ENCODE results near the gene C17orf67.

Gene C17orf67

GRCh38 chr17:56810891-56811775, 22.6 kb downstream of the C17orf67 start:
- H3K4me2 ChIP-seq (ENCODE audit: low read depth, low read length, poor library complexity, severe bottlenecking): no peak overlapping the region
- H3K27me3 ChIP-seq (ENCODE audit: low read length): no peaks in the 10 kb centered on the region
- no peaks in the 10 kb centered on the region for H3K9me3 ChIP-seq (ENCODE audit: insufficient read depth, low read length)
- H3K36me3 ChIP-seq (ENCODE audit: low read length): no peaks in the 10 kb centered on the region
- H3K9ac ChIP-seq (ENCODE audit: low read length): no peak overlapping the region
- no peak overlapping the region for H3K4me3 ChIP-seq (ENCODE audit: insufficient read depth, low read length, poor library complexity, severe bottlenecking)
- TF ChIP-seq, protein P1, sequence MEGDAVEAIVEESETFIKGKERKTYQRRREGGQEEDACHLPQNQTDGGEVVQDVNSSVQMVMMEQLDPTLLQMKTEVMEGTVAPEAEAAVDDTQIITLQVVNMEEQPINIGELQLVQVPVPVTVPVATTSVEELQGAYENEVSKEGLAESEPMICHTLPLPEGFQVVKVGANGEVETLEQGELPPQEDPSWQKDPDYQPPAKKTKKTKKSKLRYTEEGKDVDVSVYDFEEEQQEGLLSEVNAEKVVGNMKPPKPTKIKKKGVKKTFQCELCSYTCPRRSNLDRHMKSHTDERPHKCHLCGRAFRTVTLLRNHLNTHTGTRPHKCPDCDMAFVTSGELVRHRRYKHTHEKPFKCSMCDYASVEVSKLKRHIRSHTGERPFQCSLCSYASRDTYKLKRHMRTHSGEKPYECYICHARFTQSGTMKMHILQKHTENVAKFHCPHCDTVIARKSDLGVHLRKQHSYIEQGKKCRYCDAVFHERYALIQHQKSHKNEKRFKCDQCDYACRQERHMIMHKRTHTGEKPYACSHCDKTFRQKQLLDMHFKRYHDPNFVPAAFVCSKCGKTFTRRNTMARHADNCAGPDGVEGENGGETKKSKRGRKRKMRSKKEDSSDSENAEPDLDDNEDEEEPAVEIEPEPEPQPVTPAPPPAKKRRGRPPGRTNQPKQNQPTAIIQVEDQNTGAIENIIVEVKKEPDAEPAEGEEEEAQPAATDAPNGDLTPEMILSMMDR (IDR thresholded peaks at IDR 0.05; ENCODE audit: insufficient read depth, low read length, poor library complexity, severe bottlenecking): no peak
- TF ChIP-seq EZH2phosphoT487 (conservative IDR thresholded peaks at IDR 0.05; ENCODE audit: low read length): no peak
- H3K27ac ChIP-seq (ENCODE audit: low read depth, low read length): no peak overlapping the region
- no peaks in the 10 kb centered on the region for H3K79me2 ChIP-seq (ENCODE audit: insufficient read depth, low read length)
- no peaks in the 10 kb centered on the region for H3F3A ChIP-seq (ENCODE audit: insufficient read depth)
- no peaks in the 10 kb centered on the region for H4K20me1 ChIP-seq (ENCODE audit: low read depth, low read length)
- no peak overlapping the region for H2AFZ ChIP-seq (ENCODE audit: low read depth, low read length, severe bottlenecking)
- H3K9me2 ChIP-seq (replicated peaks; ENCODE audit: insufficient read depth, low read length): no peaks in the 10 kb centered on the region

- H3K27ac ChIP-seq (ENCODE audit: low read depth, low read length): no peak overlapping the region
- no peaks in the 10 kb centered on the region for H4K20me1 ChIP-seq (ENCODE audit: low read depth, low read length)
- H3F3A ChIP-seq (ENCODE audit: insufficient read depth): no peaks in the 10 kb centered on the region
- no peaks in the 10 kb centered on the region for H3K36me3 ChIP-seq (ENCODE audit: low read length)
- no peak for TF ChIP-seq EZH2phosphoT487 (conservative IDR thresholded peaks at IDR 0.05; ENCODE audit: low read length)
- TF ChIP-seq, protein P1 (IDR thresholded peaks at IDR 0.05; ENCODE audit: insufficient read depth, low read length, poor library complexity, severe bottlenecking): no peak
- H3K27me3 ChIP-seq (ENCODE audit: low read length): no peaks in the 10 kb centered on the region
- H3K79me2 ChIP-seq (ENCODE audit: insufficient read depth, low read length): no peaks in the 10 kb centered on the region
- H2AFZ ChIP-seq (ENCODE audit: low read depth, low read length, severe bottlenecking): no peak overlapping the region
- H3K9ac ChIP-seq (ENCODE audit: low read length): no peak overlapping the region
- H3K9me3 ChIP-seq (ENCODE audit: insufficient read depth, low read length): no peaks in the 10 kb centered on the region
- H3K9me2 ChIP-seq (replicated peaks; ENCODE audit: insufficient read depth, low read length): no peaks in the 10 kb centered on the region
- H3K4me3 ChIP-seq (ENCODE audit: insufficient read depth, low read length, poor library complexity, severe bottlenecking): no peak overlapping the region
- H3K4me2 ChIP-seq (ENCODE audit: low read depth, low read length, poor library complexity, severe bottlenecking): no peak overlapping the region
These were observed 23.4 kb downstream of the C17orf67 start for GRCh38 chr17:56810343-56810742.

DNA sequence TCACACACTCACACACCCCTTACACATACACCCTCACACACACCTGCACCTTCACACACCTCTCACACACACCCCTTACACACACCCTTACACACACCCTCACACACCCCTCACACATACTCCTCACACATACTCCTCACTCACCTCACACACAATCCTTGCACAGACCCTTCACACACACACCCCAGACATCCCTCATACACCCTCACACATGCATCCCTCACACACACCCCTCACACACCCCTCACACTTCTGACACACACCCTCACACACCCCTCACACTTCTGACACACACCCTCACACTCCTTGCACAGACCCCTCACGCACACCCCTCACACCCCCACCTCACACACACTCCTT, 23.9 kb downstream of the C17orf67 start:
- Histone ChIP-seq H3K9ac (ENCODE audit: low read length) (no peak overlapping the region), H3K4me2 (ENCODE audit: low read depth, low read length, poor library complexity, severe bottlenecking) (no peak overlapping the region), H4K20me1 (ENCODE audit: low read depth, low read length) (no peaks in the 10 kb centered on the region), H3K27me3 (ENCODE audit: low read length) (no peaks in the 10 kb centered on the region), H3K79me2 (ENCODE audit: insufficient read depth, low read length) (no peaks in the 10 kb centered on the region), H3K27ac (ENCODE audit: low read depth, low read length) (no peak overlapping the region), H3K36me3 (ENCODE audit: low read length) (no peaks in the 10 kb centered on the region), H3F3A (ENCODE audit: insufficient read depth) (no peaks in the 10 kb centered on the region), H3K4me3 (ENCODE audit: insufficient read depth, low read length, poor library complexity, severe bottlenecking) (no peak overlapping the region), H2AFZ (ENCODE audit: low read depth, low read length, severe bottlenecking) (no peak overlapping the region), H3K9me2 (replicated peaks; ENCODE audit: insufficient read depth, low read length) (no peaks in the 10 kb centered on the region), H3K9me3 (ENCODE audit: insufficient read depth, low read length) (no peaks in the 10 kb centered on the region)
- TF ChIP-seq EZH2phosphoT487 (conservative IDR thresholded peaks at IDR 0.05; ENCODE audit: low read length): no peak
- TF ChIP-seq, protein P1 (IDR thresholded peaks at IDR 0.05; ENCODE audit: insufficient read depth, low read length, poor library complexity, severe bottlenecking): no peak
